GM21381 (cell line): ENCODE data around the gene DNASE1L3.
"Not testable (repeated sequence)": the region's sequence is repeated elsewhere in the genome, so short reads cannot be mapped to it uniquely, and the experiment has no call there.

Experiments used
- ATAC-seq: cut with Tn5 transposase; IDR thresholded peaks from one replicate; pipeline ENCODE4 v1.9.1; 2021; ENCODE audit warnings: mild to moderate bottlenecking, moderate library complexity; ENCODE audit not compliant: unreplicated experiment

Gene DNASE1L3

GRCh38 chr3:58210761-58211460, at the start of gene DNASE1L3:
DNASE1L3 (minus strand) TSS chr3:58210972; CDS start chr3:58210906, 66 bp downstream.
- no peak for ATAC-seq

- no peak for ATAC-seq
Measured at GRCh38 chr3:58260261-58260731, 49.5 kb upstream of the DNASE1L3 start.

GRCh38 chr3:58258392-58259055, 47.8 kb upstream of the DNASE1L3 start:
- ATAC-seq: no peak

GRCh38 chr3:58256511-58256910, 45.7 kb upstream of the DNASE1L3 start:
- no peak for ATAC-seq

- no peak for ATAC-seq
Measured at GRCh38 chr3:58256061-58256460, 45.3 kb upstream of the DNASE1L3 start.

GRCh38 chr3:58254144-58254543, 43.4 kb upstream of the DNASE1L3 start:
- no peak for ATAC-seq

- no peak for ATAC-seq
Measured at GRCh38 chr3:58251631-58252035, 40.9 kb upstream of the DNASE1L3 start.

- no peak for ATAC-seq
Measured at GRCh38 chr3:58250093-58250707, 39.4 kb upstream of the DNASE1L3 start.

- ATAC-seq: no peak
Measured at GRCh38 chr3:58249358-58250092, 38.8 kb upstream of the DNASE1L3 start.

GRCh38 chr3:58246148-58247047, 35.6 kb upstream of the DNASE1L3 start:
- no peak for ATAC-seq

- no peak for ATAC-seq
Measured at GRCh38 chr3:58243976-58244585, 33.3 kb upstream of the DNASE1L3 start.

GRCh38 chr3:58242860-58243259, 32.1 kb upstream of the DNASE1L3 start:
- not testable (repeated sequence) for ATAC-seq

- no peak for ATAC-seq
Measured at GRCh38 chr3:58242340-58242739, 31.6 kb upstream of the DNASE1L3 start.

- ATAC-seq: no peak
Measured at GRCh38 chr3:58241306-58242044, 30.7 kb upstream of the DNASE1L3 start.

- no peak for ATAC-seq
Measured at GRCh38 chr3:58238830-58239229, 28.1 kb upstream of the DNASE1L3 start.

- ATAC-seq: peak; percentile 29
Measured at GRCh38 chr3:58237941-58238681, 27.3 kb upstream of the DNASE1L3 start.

GRCh38 chr3:58237238-58237940, 26.6 kb upstream of the DNASE1L3 start, which contains the start of gene ABHD6:
ABHD6 (plus strand) TSS chr3:58237792; CDS start chr3:58256587, 18,795 bp downstream.
- peak; percentile 61 for ATAC-seq
